GM18868 (cell line): ENCODE results near the gene TK1.

Experiments used
- ATAC-seq: cut with Tn5 transposase; IDR thresholded peaks from one replicate; pipeline ENCODE4 v1.9.1; 2021; ENCODE audit warnings: mild to moderate bottlenecking, moderate library complexity; ENCODE audit not compliant: unreplicated experiment

TK1 gene

GRCh38 chr17:78125138-78125913, 61.5 kb downstream of the TK1 start:
- no peak for ATAC-seq

DNA sequence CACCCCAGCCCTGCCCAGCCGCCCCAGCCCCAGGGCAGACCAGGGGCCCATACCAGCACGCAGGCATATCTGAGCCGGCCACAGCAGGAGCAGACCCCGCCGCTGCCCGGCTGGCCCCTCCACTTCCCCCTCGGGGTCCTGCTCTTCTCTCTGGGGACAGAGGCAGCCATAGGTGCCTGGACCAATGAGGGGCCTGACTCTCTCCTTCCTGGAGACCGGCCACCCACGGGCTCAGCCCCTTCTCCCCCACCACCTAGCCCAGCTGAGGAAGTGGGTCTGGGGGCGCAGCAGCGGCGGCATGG, 62.1 kb downstream of the TK1 start:
- no peak for ATAC-seq
